H1 (cell line): ENCODE results near the gene ARHGAP23. TPM values are rescaled to one million over a fixed set of nuclear protein-coding genes. Genes with fewer than 3 reads are reported as not detected.

Source experiments
- CTCF ChIA-PET: fragments of 300-600 bp; sonication (Branson Sonifier 250); formaldehyde crosslinking; loops from one replicate; lab custom pipeline; 2021; ENCODE audit not compliant: partially characterized antibody; lab: Charles Lee
- POLR2A ChIA-PET: fragments of 300-600 bp; sonication (Branson Sonifier 250); formaldehyde crosslinking; loops from one replicate; lab custom pipeline; 2021; ENCODE audit warnings: inconsistent platforms; ENCODE audit not compliant: partially characterized antibody; lab: Charles Lee
- DNase-seq, 2 experiments: peaks; one replicate each; pipeline versions ENCODE4 v3.0.0 to v3.0.0-alpha.2; 2010 to 2022; ENCODE audit warnings: low spot score in 2 of 2, low read depth in 1 of 2, mixed read lengths in 1 of 2
- FAIRE-seq: peaks from 2 replicates; lab custom pipeline; 2011; peaks lifted over from hg19 to GRCh38; lab: Jason Lieb, UNC
- H2AFZ ChIP-seq: 2 replicates; pipeline ENCODE4 v1.8.1; 2012; ENCODE audit warnings: low read length, inconsistent platforms
- H2AK5ac ChIP-seq: 2 replicates; pipeline ENCODE4 v1.6.1; 2013; ENCODE audit warnings: low read depth, low read length
- H2BK120ac ChIP-seq: replicated peaks from 2 replicates; pipeline ENCODE3; 2013; ENCODE audit warnings: low read depth, low read length, inconsistent platforms
- H2BK12ac ChIP-seq: 2 replicates; pipeline ENCODE4 v1.6.1; 2013; ENCODE audit warnings: low read depth, low read length
- H2BK15ac ChIP-seq: 2 replicates; pipeline ENCODE4 v1.6.1; 2013; ENCODE audit warnings: low read length
- H2BK20ac ChIP-seq: 2 replicates; pipeline ENCODE4 v1.6.1; 2013; ENCODE audit warnings: low read length
- H2BK5ac ChIP-seq: 2 replicates; pipeline ENCODE4 v1.6.1; 2013; ENCODE audit warnings: low read depth, low read length
- H3K14ac ChIP-seq: 2 replicates; pipeline ENCODE4 v1.6.1; 2013; ENCODE audit warnings: inconsistent platforms; ENCODE audit not compliant: insufficient read length
- H3K18ac ChIP-seq: 2 replicates; pipeline ENCODE4 v1.6.1; 2013; ENCODE audit warnings: low read length; ENCODE audit errors: extremely low read depth
- H3K23ac ChIP-seq: 2 replicates; pipeline ENCODE4 v1.6.1; 2013; ENCODE audit warnings: inconsistent platforms; ENCODE audit not compliant: insufficient read length
- H3K23me2 ChIP-seq: 2 replicates; pipeline ENCODE4 v1.6.1; 2013; ENCODE audit warnings: low read depth, low read length
- H3K27ac ChIP-seq: 2 replicates; pipeline ENCODE4 v1.6.1; 2011; ENCODE audit warnings: low read depth, low read length, inconsistent platforms
- H3K27me3 ChIP-seq, 4 experiments: replicated peaks in 1 of 4; 1 replicate in 1 of 4; 2 replicates in 3 of 4; pipeline versions ENCODE4 v1.6.1 to v1.8.1; 2011 to 2013; ENCODE audit warnings: low read length in 3 of 4, mild to moderate bottlenecking in 3 of 4, inconsistent platforms in 2 of 4, mixed read lengths in 2 of 4, moderate library complexity in 1 of 4; ENCODE audit not compliant: control insufficient read depth in 3 of 4, insufficient read depth in 3 of 4; ENCODE audit errors: extremely low read depth in 1 of 4
- H3K36me3 ChIP-seq, 4 experiments: 2 replicates each; pipeline versions ENCODE4 v1.6.1 to v1.8.1; 2011 to 2013; ENCODE audit warnings: mild to moderate bottlenecking in 4 of 4, low read length in 3 of 4, moderate library complexity in 2 of 4, control low read depth in 1 of 4, inconsistent platforms in 1 of 4; ENCODE audit not compliant: insufficient read depth in 4 of 4, control insufficient read depth in 2 of 4
- H3K4ac ChIP-seq: replicated peaks from 2 replicates; pipeline ENCODE3; 2013; ENCODE audit warnings: low read length, low read depth, mixed read lengths, inconsistent platforms; ENCODE audit not compliant: insufficient read length
- H3K4me1 ChIP-seq, 4 experiments: replicated peaks in 1 of 4; 1 replicate in 1 of 4; 2 replicates in 3 of 4; pipeline versions ENCODE4 v1.6.1 to v1.8.1; 2011 to 2013; ENCODE audit warnings: low read length in 3 of 4, inconsistent platforms in 2 of 4, mixed read lengths in 1 of 4; ENCODE audit not compliant: insufficient read depth in 4 of 4, control insufficient read depth in 3 of 4
- H3K4me2 ChIP-seq, 2 experiments: 2 replicates each; pipeline versions ENCODE4 v1.6.1 to v1.8.1; 2011 to 2013; ENCODE audit warnings: low read depth in 2 of 2, low read length in 2 of 2, control low read depth in 1 of 2, inconsistent platforms in 1 of 2, mild to moderate bottlenecking in 1 of 2; ENCODE audit not compliant: insufficient read depth in 1 of 2
- H3K4me3 ChIP-seq, 4 experiments: fragments of 200-600, 300-600 bp in 1 of 4; sonication (generic), shearing (Covaris generic), sonication (Bioruptor Twin) in 1 of 4; 2 replicates each; pipeline versions ENCODE4 v1.5.1 to v1.8.1; 2011 to 2016; ENCODE audit warnings: low read length in 4 of 4, low read depth in 3 of 4, control low read depth in 2 of 4, inconsistent platforms in 2 of 4, mild to moderate bottlenecking in 2 of 4, mixed read lengths in 1 of 4, moderate library complexity in 1 of 4; ENCODE audit not compliant: insufficient read depth in 2 of 4; ENCODE audit errors: extremely low read depth in 1 of 4
- H3K56ac ChIP-seq: replicated peaks from 2 replicates; pipeline ENCODE3; 2013; ENCODE audit warnings: low read depth, mild to moderate bottlenecking, mixed read lengths, low read length, inconsistent platforms; ENCODE audit not compliant: insufficient read length
- H3K79me1 ChIP-seq: 2 replicates; pipeline ENCODE4 v1.6.1; 2013; ENCODE audit warnings: low read depth, low read length, control low read depth
- H3K79me2 ChIP-seq, 2 experiments: 2 replicates each; pipeline versions ENCODE4 v1.6.1 to v1.8.1; 2012 to 2013; ENCODE audit warnings: low read length in 2 of 2, mild to moderate bottlenecking in 2 of 2, inconsistent platforms in 1 of 2; ENCODE audit not compliant: insufficient read depth in 2 of 2, control insufficient read depth in 1 of 2
- H3K9ac ChIP-seq, 4 experiments: replicated peaks in 1 of 4; 1 replicate in 1 of 4; 2 replicates in 3 of 4; pipeline versions ENCODE4 v1.6.1 to v1.8.1; 2011 to 2013; ENCODE audit warnings: low read depth in 3 of 4, low read length in 3 of 4, control low read depth in 2 of 4, mild to moderate bottlenecking in 2 of 4, moderate library complexity in 2 of 4, inconsistent platforms in 1 of 4; ENCODE audit errors: extremely low read depth in 1 of 4
- H3K9me3 ChIP-seq, 2 experiments: 2 replicates each; pipeline versions ENCODE4 v1.6.1 to v1.8.1; 2012 to 2013; ENCODE audit warnings: mild to moderate bottlenecking in 2 of 2, moderate library complexity in 2 of 2, control low read depth in 1 of 2, inconsistent platforms in 1 of 2, low read depth in 1 of 2, low read length in 1 of 2, mixed read lengths in 1 of 2; ENCODE audit not compliant: insufficient read depth in 2 of 2
- H4K20me1 ChIP-seq, 2 experiments: replicated peaks in 1 of 2; 2 replicates each; pipeline versions ENCODE3 to v1.8.1; 2011 to 2013; ENCODE audit warnings: inconsistent platforms in 2 of 2, low read length in 2 of 2, mild to moderate bottlenecking in 1 of 2; ENCODE audit not compliant: insufficient read depth in 2 of 2, control insufficient read depth in 1 of 2
- H4K5ac ChIP-seq: 2 replicates; pipeline ENCODE4 v1.6.1; 2013; ENCODE audit warnings: low read length, low read depth, mixed read lengths, inconsistent platforms; ENCODE audit not compliant: insufficient read length
- H4K8ac ChIP-seq: 2 replicates; pipeline ENCODE4 v1.8.0; 2013; ENCODE audit warnings: mild to moderate bottlenecking, moderate library complexity, low read length, inconsistent platforms; ENCODE audit not compliant: insufficient read depth; ENCODE audit errors: extremely low read depth
- H4K91ac ChIP-seq: replicated peaks from 2 replicates; pipeline ENCODE3; 2013; ENCODE audit warnings: low read length, mixed read lengths, inconsistent platforms; ENCODE audit not compliant: insufficient read length
- ATF2 ChIP-seq: IDR thresholded peaks from 2 replicates; pipeline ENCODE4 v1.6.1; 2012; ENCODE audit warnings: low read length, inconsistent platforms
- CTBP2 ChIP-seq: IDR thresholded peaks from 2 replicates; pipeline ENCODE4 v1.7.0; 2011; ENCODE audit warnings: borderline replicate concordance, mild to moderate bottlenecking, moderate library complexity, mixed read lengths, low read length; ENCODE audit not compliant: insufficient read depth, insufficient read length
- KDM5A ChIP-seq: fragments of 200-600 bp; IDR thresholded peaks from 2 replicates; pipeline ENCODE4 v1.7.1; 2012; ENCODE audit warnings: mild to moderate bottlenecking, low read length, inconsistent platforms, mixed read lengths
- MAFK ChIP-seq: IDR thresholded peaks from 2 replicates; pipeline ENCODE4 v1.6.1; 2012; ENCODE audit warnings: low read depth, mild to moderate bottlenecking, improper control_type of control experiment, low read length
- SIRT6 ChIP-seq: IDR thresholded peaks from one replicate; pipeline ENCODE4 v1.7.1; 2012; ENCODE audit warnings: low read length, inconsistent platforms
- TCF12 ChIP-seq: IDR thresholded peaks from 2 replicates; pipeline ENCODE4 v1.6.1; 2011; ENCODE audit warnings: low read depth, mild to moderate bottlenecking, low read length
- ZNF274 ChIP-seq: IDR thresholded peaks from 2 replicates; pipeline ENCODE4 v1.7.0; 2012; ENCODE audit warnings: low read length, borderline replicate concordance; ENCODE audit errors: extremely low read depth
- WGBS, 2 experiments: shearing (Covaris generic) in 1 of 2; methylation state at CpG; one replicate each; pipeline versions ENCODE4 v1.1.6 to v1.1.7; 2013 to 2015; ENCODE audit warnings: low lambda C conversion rate in 2 of 2, mixed read lengths in 2 of 2, inconsistent platforms in 1 of 2, low coverage in 1 of 2, missing lambda C conversion rate in 1 of 2; ENCODE audit not compliant: insufficient replicate concordance in 2 of 2, insufficient coverage in 1 of 2, insufficient read length in 1 of 2; ENCODE audit errors: extremely low coverage in 1 of 2, missing lambda C conversion rate in 1 of 2; 5-methylcytosine and 5-hydroxymethylcytosine counted together
- polyA plus RNA-seq, 7 experiments: library from polyadenylated mRNA; depleted of rRNA in 3 of 7; stranded (reverse) in 5 of 7; unstranded in 2 of 7; fragments of >200 nt in 5 of 7; fragments of 200-250 nt in 2 of 7; gene quantifications; 1 replicate in 5 of 7; 2 replicates in 1 of 7; 4 replicates in 1 of 7; pipeline versions ENCODE4 v1.2.1 to v1.2.3, GENCODE V29; 2011 to 2013; ENCODE audit warnings: missing spikeins in 2 of 7, mixed read lengths in 2 of 7
- total RNA-seq: library from RNA; stranded (reverse); fragmentation: NEBNext Ultra II Directional; extraction: Animal tissue kit (Norgen Biotek cat#: 25700); gene quantifications from 2 replicates; pipeline ENCODE4 v1.2.1, GENCODE V29; 2021

The ARHGAP23 gene
- total and polyA plus RNA-seq, 2 of the 8 experiments (the other 6 are each of a cell fraction or from before 2014, with no cell fraction given): 16.3 to 107 TPM

- CTCF ChIA-PET: interaction anchor here (1.0 to 38.1 kb wide), 8 partner anchors 1 to 185 kb away, joined by 3 to 914 read pairs (median 150); partner anchors contain the start of gene SRCIN1
These were observed 122.4 kb downstream of the ARHGAP23 start for GRCh38 chr17:38550661-38551060.

More at GRCh38 chr17:38550661-38551060, 122.4 kb downstream of the ARHGAP23 start:
- H3K79me2 ChIP-seq: no peaks in the 10 kb centered on the region
- no peak overlapping the region for H3K27ac ChIP-seq
- no peak overlapping the region for H2BK120ac ChIP-seq
- peaks cover 0 to 5% (median 0%) of the 10 kb centered on the region in 4 experiments; a peak in 3 of 7 replicates for H3K4me1 ChIP-seq
- H2AK5ac ChIP-seq: no peak overlapping the region
- no peak overlapping the region for H3K14ac ChIP-seq
- no peak overlapping the region for H2AFZ ChIP-seq
- WGBS, 2 experiments: 95% methylated on average over 8 of the region's 8 CpGs; no CpG with 5 or more reads in 1 of the 2 experiments
- H3K56ac ChIP-seq: no peak overlapping the region
- H3K9me3 ChIP-seq: no peaks in the 10 kb centered on the region
- no peaks in the 10 kb centered on the region for H3K23me2 ChIP-seq
- POLR2A ChIA-PET: interaction anchor here (0.7 to 1.8 kb wide), 2 partner anchors 8 to 37 kb away, joined by 3 to 7 read pairs; no protein-coding TSS in a partner anchor
- H3K27me3 ChIP-seq: no peaks in the 10 kb centered on the region; a peak in 1 of 7 replicates
- H4K8ac ChIP-seq: peak overlapping the region; percentile 60; the same call in 1 of the 2 replicates
- no peaks in the 10 kb centered on the region for H3K79me1 ChIP-seq
- no peak overlapping the region for H2BK5ac ChIP-seq
- H2BK12ac ChIP-seq: no peak overlapping the region
- no peak overlapping the region for H4K5ac ChIP-seq
- peak overlapping the region; percentile 17 for H4K91ac ChIP-seq
- no peak overlapping the region for H3K4me2 ChIP-seq
- H3K18ac ChIP-seq: no peak overlapping the region
- no peak overlapping the region for H3K4ac ChIP-seq
- no peaks in the 10 kb centered on the region for H4K20me1 ChIP-seq
- H2BK15ac ChIP-seq: no peak overlapping the region
- no peak overlapping the region for H3K4me3 ChIP-seq
- no peak for DNase-seq
- FAIRE-seq: no peak
- H2BK20ac ChIP-seq: no peak overlapping the region
- no peak for TF ChIP-seq TCF12
- TF ChIP-seq KDM5A: no peak
- no peak for TF ChIP-seq ATF2
- TF ChIP-seq ZNF274: no peak
- no peak for TF ChIP-seq MAFK
- TF ChIP-seq SIRT6: no peak
- no peak for TF ChIP-seq CTBP2
- no peak overlapping the region for H3K23ac ChIP-seq
- H3K9ac ChIP-seq: no peak overlapping the region
- no peaks in the 10 kb centered on the region for H3K36me3 ChIP-seq
